GM19099 (cell line): ENCODE measurements around the gene EMP3.

ENCODE experiments used
- POLR2A ChIP-seq: IDR thresholded peaks from 3 replicates; pipeline ENCODE4 v1.6.1; 2011; ENCODE audit warnings: low read depth; ENCODE audit not compliant: insufficient read length; ENCODE audit errors: extremely low read depth

Gene EMP3

DNA sequence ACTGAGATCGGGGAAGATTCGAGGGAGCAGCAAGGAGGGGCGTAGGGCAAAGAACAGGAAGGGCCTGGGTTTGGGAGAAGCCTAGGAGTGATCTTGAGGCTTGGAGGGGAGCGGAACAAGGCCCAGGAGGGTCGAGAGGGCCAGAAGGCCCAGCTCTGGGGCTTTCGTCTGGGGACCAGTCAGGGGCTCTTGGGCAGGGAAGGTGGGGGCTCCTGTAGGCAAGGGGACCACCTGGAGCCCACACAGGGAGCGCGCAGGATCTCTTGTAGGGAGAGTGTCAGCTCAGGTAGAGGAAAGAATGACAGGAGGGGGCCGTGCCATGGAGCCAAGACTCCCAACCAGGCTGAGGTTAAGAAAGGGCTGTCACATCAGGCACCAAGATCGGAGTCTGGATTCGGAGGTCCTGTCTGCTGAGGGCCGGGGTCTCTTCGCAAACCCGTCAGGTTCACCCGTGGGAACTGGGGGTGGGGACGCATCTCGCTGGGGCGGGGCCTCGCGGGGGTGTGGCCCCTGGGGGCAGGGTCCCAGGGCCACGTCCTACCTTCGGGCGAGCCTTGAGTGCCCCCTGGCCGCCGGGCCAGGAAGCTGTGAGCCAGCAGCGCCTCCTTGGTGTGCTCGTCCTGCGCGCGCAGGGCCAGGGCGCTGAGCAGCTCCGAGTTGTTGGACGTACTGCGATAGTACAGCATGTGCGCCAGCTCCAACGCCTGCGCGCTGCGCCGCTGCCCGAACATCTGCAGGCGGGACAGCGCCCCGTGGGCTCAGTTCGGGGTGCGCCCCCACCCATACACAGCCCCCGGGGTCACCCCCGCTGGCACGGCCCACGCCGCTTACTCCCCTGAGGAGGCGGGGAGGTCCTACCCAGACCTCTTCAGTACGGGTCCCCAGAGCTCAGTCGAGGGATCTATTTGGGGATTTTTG, 8.4 kb downstream of the EMP3 start:
- TF ChIP-seq POLR2A = peak; percentile 67

DNA sequence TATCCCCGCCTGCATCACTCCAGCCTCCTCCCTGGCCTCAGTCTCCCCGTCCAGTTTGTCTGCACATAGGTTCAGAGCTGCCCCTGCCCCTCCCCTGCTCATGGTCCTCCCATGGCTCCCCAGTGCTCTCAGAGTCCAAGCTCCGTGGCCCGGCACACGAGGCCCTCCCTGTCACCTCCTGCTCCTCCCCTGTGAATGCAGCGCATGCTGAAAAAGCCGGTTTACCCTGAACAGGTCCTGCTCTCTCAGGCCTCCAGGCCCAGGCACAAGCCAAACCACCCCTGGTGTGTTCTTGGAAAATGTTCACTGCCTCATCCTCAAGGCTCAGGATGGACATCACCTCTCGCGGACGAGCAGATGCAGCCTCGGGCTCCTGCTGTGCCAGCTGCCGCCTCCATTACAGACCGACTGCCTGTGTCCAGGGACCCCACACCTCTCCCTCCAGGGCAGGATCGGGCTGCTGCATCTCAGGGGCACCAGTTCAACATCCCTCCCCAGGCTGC, 13.0 kb downstream of the EMP3 start:
- no peak for TF ChIP-seq POLR2A

DNA sequence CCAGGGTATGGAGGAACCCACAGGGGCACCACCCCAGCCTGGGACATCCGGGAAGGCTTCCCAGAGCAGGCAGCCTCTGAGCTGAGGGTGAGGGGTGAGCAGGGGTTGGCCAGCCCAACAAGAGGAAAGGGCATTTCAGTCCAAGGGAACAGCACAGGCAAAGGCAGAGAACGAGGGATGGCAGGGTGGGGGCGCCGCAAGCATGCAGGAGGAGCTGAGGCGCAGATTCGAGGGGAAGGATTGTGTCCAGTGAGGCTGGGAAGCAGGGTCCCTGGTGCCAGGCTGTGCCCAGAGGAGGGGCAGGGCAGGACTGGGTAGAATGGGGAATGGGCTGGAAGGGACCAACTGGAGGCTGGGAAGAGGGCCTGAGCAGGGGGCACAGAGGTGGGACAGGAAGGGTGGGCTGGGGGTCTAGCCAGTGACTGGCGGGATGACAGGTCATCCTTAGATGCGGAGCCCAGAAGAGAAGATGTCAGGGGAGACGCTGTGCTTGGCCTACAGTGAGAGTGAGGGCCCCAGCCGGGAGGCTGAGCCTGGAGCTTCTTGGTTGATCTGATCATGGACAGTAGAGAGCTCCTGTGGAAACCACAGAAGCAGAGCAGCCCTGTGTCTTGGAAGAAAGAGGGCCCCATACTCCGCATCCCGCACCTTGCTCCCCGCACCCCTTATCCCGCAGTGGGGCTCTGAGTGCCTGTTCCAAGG, 13.6 kb downstream of the EMP3 start:
- TF ChIP-seq POLR2A = no peak

DNA sequence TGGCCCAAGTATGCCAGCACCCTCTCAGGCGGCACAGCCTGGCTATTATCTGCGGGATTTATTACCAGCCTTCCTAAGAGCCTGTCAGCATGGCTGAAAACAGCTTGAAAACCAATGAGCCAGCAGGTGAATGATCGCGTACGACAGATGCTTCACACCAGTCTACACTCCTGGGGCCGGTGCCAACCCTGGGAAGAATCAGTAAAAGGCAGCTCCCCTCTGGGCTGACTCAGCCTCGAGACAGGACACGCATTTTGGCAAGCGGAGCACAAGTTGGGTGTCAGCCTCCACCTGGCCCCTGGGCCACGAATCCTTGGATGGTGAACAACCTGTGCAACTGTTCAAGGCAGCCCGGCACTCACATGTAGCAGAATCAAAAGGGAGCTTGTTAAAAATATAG, 15.6 kb downstream of the EMP3 start:
- no peak for TF ChIP-seq POLR2A

DNA sequence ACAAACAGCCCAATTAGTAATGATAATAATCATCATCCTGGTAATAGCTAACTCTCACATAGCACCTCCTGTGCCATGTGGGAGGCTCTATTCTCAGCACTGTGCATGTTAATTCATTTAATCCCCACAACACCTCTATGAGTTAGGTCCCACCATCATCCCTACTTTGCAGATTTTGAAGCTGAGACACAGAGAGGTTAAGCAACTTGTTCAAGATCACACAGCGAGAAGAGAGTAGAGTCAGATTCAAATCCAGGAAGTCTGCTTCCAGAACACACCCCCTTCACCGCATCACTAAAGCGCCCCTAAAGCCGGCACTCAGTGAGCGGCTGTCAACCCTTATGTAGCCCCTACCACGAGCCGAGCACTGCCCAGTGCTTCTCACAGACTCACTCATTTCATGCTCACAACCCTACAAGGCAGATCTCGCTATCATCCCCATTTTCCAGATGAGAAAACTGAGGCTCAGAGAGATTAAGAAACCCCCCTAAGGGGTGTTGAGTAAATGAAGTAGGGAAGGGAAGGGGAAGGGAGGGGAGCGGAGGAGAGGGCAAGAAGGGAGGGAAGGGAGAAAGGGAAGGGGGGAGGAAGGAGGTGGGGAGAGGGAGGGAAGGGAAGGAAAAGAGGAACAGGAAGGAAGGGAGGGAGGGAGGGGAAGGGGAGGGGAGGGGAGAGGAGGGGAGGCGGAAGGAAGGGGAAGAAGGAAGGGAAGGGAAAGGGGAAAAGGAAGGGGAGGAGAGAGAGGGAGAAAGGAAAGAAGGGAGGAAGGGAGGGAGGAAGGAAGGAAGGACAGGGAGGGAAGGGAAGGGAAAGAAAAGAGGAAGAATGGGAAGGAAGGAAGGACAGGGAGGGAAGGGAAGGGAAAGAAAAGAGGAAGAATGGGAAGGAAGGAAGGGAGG, 16.4 kb downstream of the EMP3 start:
- TF ChIP-seq POLR2A = no peak

DNA sequence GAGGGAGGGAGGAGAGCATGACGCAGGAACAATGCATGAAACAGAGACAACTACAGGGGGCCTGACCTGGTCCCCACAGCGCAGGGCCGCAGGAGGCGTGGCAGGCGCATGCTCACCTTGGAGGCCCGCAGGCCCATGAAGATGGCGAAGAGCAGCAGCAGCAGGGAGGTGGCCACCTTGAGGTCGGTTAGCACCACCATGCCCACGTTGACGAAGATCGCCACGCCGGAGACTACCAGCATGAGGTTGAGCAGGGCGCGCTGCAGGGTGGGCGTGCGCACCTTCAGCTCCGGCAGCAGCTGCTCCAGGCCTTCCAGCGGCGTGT, 17.0 kb downstream of the EMP3 start:
- no peak for TF ChIP-seq POLR2A

DNA sequence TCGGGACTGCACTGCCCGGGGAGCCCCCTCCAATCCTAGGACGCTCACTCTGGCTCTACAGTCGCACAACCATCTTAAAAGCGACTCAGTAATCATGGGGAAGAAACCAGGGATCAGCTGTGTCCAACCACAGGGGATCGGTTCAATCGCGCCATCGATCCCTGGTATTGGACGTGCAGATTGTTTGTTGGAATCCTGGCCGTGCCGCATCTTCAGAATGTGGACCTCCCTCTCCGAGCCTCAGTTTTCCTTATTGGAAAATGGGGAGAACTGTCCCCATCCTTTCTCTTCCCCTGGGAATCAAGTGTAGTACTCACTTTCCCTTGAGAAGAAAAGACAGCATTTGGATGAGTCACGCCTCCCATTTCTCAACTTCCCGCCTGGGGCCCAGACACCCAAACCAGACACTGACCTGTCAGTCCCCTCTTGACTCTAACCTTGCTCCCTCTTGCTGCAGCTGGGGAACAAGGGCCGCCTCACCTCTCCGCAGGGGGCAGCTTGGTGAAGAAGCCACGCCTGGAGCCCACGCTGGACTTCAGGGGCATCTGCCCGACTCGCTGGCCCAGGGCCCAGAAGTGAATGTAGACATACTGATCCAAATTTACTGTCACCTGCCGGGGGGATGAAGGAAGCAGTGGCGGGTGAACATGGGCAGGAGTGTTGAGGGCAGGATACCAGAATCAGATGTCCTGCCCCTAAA, 17.6 kb downstream of the EMP3 start:
- TF ChIP-seq POLR2A = no peak

DNA sequence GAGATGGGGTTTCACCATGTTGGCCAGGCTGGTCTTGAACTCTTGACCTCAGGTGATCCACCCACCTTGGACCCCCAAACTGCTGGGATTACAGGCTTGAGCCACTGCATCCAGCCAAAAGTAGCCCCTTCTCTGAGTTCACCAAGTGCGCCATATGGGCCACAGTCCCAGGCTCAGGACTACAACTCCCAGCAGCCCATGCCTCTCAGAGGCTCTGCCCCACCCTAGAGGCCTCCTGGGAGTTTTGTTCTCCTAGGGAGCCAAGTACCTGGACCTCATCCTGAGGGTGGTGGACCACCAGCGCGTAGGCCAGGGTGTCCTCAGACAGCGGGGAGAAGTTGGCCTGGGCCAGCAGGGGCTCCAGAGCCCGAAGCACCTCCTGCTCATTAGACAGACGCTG, 19.5 kb downstream of the EMP3 start:
- no peak for TF ChIP-seq POLR2A

DNA sequence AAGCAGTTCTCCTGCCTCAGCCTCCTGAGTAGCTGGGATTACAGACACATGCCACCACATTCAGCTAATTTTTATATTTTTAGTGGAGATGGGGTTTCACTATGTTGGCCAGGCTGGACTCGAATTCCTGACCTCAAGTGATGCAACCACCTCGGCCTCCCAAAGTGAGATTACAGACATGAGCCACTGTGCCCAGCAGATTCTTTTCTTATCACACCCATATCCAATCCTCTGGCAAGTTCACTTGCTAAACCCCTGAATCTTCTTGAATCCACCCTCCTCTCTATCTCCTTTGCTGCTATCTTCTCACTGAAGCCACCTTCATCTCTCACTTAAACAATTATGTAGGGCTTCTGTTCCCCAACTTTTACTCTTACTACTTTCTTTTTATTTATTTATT, 20.8 kb downstream of the EMP3 start:
- no peak for TF ChIP-seq POLR2A

DNA sequence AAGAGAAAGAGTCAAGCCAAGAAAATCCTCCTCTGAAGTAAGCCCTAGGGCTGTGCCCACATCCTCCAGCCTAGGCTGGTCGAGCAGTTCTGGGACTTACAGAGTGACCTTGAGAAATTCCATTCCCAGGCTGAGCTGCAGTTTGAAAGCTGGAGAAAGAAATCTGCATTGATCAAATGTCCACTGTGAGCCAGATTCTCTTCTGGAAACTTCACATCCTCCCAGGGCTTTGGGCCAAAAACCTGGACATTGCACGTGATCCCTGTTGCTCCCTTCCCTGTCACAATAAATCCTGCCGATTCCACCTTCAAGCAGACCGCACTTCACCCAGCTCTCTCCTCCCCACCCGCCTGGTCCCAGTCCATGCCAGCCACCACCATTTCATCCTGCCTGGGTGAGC, 22.7 kb downstream of the EMP3 start:
- TF ChIP-seq POLR2A = no peak

DNA sequence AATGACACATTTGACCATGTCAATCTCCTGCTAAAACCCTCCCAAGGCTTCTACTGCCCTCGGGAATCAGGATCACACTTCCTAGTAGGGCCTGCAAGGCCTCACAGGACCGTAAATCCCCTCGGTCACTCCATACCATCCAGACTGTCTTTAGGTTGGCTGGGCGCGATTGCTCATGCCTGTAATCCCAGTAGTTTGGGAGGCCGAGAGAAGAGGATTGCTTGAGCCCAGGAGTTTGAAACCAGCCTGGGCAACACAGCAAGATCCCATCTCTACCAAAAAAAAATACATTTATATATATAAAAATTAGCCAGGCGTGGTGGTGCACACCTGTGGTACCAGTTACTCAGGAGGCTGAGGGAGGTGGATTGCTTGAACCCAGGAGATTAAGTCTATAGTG, 23.4 kb downstream of the EMP3 start:
- TF ChIP-seq POLR2A = no peak

DNA sequence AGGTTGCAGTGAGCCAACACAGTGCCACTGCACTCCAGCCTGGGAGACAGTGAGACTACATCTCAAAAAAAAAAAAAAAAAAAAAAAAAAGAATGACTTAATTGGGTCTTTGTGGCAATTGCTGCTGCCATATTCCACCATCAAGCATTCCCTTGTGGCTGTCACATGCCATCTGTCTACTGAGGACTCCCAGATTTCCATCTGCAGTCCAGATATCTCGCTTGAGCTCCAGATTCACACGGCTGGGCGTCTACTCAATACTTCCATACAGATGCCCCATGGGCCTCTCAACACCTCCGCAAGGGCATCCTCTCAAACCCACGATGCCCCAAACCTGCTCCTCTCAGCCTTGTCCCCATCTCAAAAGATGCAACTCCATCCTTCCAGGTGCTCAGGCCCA, 25.5 kb downstream of the EMP3 start:
- no peak for TF ChIP-seq POLR2A

DNA sequence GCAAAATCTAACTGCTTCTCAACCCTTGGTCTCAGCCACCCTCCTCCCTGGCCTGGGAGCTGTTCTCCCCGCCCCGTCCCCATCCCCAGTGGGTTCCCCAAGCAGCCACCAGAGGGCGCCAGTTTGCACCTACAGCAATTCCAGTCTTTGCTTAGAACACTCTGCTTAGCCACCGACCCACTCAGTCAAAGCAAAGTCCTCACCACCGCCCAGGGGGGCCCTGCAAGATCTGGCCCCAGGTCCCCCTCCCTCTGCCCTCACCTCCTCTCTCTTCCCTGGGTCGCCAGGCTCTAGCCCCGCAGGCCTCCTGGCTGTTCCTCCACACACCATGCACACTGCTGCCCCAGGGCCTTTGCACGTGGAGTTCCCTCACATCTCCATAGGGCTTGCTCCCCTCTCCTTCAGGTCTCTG, 26.0 kb downstream of the EMP3 start:
- TF ChIP-seq POLR2A = no peak

DNA sequence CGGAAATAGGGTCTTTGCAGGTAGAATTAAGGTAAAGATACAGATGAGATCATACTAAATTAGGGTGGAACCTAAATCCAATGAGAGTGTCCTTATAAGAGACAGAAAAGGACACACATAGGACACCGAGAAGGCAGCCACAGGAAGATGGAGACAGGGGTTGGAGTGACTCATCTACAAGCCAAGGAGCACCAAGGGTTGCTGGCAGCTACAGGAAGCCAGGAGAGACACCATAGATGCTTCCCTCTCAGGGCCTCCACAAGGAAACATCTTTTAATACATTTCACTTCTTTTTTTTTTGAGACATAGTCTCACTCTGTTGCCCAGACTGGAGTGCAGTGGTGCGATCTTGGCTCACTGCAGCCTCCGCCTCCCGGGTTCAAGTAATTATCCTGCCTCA, 28.3 kb downstream of the EMP3 start:
- no peak for TF ChIP-seq POLR2A

DNA sequence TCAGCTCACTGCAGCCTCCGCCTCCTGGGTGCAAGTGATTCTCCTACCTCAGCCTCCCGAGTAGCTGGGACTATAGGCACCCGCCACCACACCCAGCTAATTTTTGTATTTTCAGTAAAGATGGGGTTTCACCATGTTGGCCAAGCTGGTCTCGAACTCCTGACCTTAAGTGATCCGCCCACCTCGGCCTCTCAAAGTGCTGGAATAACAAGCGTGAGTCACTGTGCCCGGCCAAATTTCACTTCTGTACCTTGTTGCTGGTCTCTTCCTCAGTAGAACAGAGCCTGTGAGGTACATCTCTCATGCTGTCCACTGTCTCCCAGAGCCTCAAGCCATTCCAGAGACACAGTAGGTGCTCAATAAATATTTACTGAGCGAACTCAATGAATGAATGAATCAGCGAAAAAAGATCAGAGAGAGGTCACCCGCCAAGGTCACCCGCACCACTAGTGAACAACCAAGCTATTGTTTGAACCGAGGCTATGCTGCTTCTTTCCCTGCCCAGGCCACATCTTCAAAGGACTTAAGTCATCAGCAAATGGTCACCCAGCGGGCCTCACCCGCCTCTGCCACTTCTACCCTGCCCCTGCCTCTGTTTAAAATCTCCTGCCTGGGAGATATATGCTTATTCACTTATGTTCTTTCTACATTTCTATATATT, 29.1 kb downstream of the EMP3 start:
- no peak for TF ChIP-seq POLR2A
